GM23248 (cell line): ENCODE measurements around the gene MRPL9.
"Not testable (repeated sequence)": the region's sequence is repeated elsewhere in the genome, so short reads cannot be mapped to it uniquely, and the experiment has no call there.

ENCODE experiments used
- EZH2 ChIP-seq: fragments of 200-600 bp; sonication (generic); IDR thresholded peaks from 2 replicates; pipeline ENCODE4 v1.6.1; 2018; ENCODE audit warnings: antibody characterized with exemption, mild to moderate bottlenecking; ENCODE audit not compliant: insufficient read depth, poor library complexity, severe bottlenecking
- EZH2phosphoT487 ChIP-seq: fragments of 200-600 bp; sonication (generic); IDR thresholded peaks from 2 replicates; pipeline ENCODE4 v1.6.1; 2018; ENCODE audit warnings: antibody characterized with exemption, moderate library complexity, mild to moderate bottlenecking, low read depth; ENCODE audit not compliant: insufficient read depth

GRCh38 chr1:151782026-151782425 lies 18.7 kb upstream of the MRPL9 start:
- TF ChIP-seq EZH2, EZH2phosphoT487: not testable (repeated sequence)
